NOMO-1 treated with DMSO at 0.1 percent for 48 hours (cell line): ENCODE measurements around the gene PEX5L.

ENCODE experiments used
- DNase-seq: peaks from one replicate; lab custom pipeline; 2025; ENCODE audit not compliant: unreplicated experiment; lab: John Stamatoyannopoulos, UW

The PEX5L gene

GRCh38 chr3:179848711-179849110, 188.0 kb downstream of the PEX5L start:
- no peak for DNase-seq

- no peak for DNase-seq
Observed at GRCh38 chr3:179842061-179842460, 194.7 kb downstream of the PEX5L start.

- no peak for DNase-seq
Observed at GRCh38 chr3:179840985-179841384, 195.8 kb downstream of the PEX5L start.

- no peak for DNase-seq
Observed at GRCh38 chr3:179837374-179837773, 199.4 kb downstream of the PEX5L start.

- DNase-seq: no peak
Observed at GRCh38 chr3:179833294-179833693, 203.4 kb downstream of the PEX5L start.

GRCh38 chr3:179832333-179832854, 204.3 kb downstream of the PEX5L start:
- DNase-seq: no peak

- DNase-seq: no peak
Observed at GRCh38 chr3:179829401-179829800, 207.3 kb downstream of the PEX5L start.

- peak; percentile 20 for DNase-seq
Observed at GRCh38 chr3:179828738-179829137, 208.0 kb downstream of the PEX5L start.

- no peak for DNase-seq
Observed at GRCh38 chr3:179826247-179826637, 210.5 kb downstream of the PEX5L start.

- DNase-seq: no peak
Observed at GRCh38 chr3:179825527-179826246, 211.1 kb downstream of the PEX5L start.

- DNase-seq: no peak
Observed at GRCh38 chr3:179822296-179822695, 214.4 kb downstream of the PEX5L start.

GRCh38 chr3:179819379-179819778, 217.4 kb downstream of the PEX5L start:
- no peak for DNase-seq

GRCh38 chr3:179812096-179812382, 224.7 kb downstream of the PEX5L start:
- no peak for DNase-seq

GRCh38 chr3:179811321-179812095, 225.2 kb downstream of the PEX5L start:
- DNase-seq: peak; percentile 93

GRCh38 chr3:179809639-179810038, 227.1 kb downstream of the PEX5L start:
- DNase-seq: no peak

- no peak for DNase-seq
Observed at GRCh38 chr3:179807588-179807987, 229.1 kb downstream of the PEX5L start.

- DNase-seq: no peak
Observed at GRCh38 chr3:179806177-179806576, 230.6 kb downstream of the PEX5L start.

GRCh38 chr3:179801856-179802255, 234.9 kb downstream of the PEX5L start:
- no peak for DNase-seq

GRCh38 chr3:179801263-179801662, 235.5 kb downstream of the PEX5L start:
- DNase-seq: peak; percentile 53

- DNase-seq: no peak
Observed at GRCh38 chr3:179797192-179797591, 239.5 kb downstream of the PEX5L start.

- DNase-seq: no peak
Observed at GRCh38 chr3:179796421-179796820, 240.3 kb downstream of the PEX5L start.

GRCh38 chr3:179794355-179794754, 242.4 kb downstream of the PEX5L start:
- DNase-seq: no peak
